Naive B cell (primary cell): ENCODE measurements around the gene ESD. TPM values are rescaled to one million over a fixed set of nuclear protein-coding genes. Genes with fewer than 3 reads are reported as not detected.
"Not testable (repeated sequence)": the region's sequence is repeated elsewhere in the genome, so short reads cannot be mapped to it uniquely, and the experiment has no call there.

Experiments used
- ATAC-seq, 2 donors: fragments of 150-1000 bp; cut with Tn5 transposase; 2 replicates each; pipeline ENCODE4 v1.10.0; 2021; ENCODE audit warnings: low read depth in 2 of 2, mild to moderate bottlenecking in 2 of 2, moderate library complexity in 2 of 2
- DNase-seq: peaks from one replicate; pipeline ENCODE4 v3.0.0; 2022
- H3K27ac Mint-ChIP-seq, 6 donors: one replicate each; pipeline ENCODE4 v1.8.0; 2020 to 2022; ENCODE audit warnings: mild to moderate bottlenecking in 6 of 6, mixed read lengths in 6 of 6, moderate library complexity in 5 of 6, inconsistent platforms in 2 of 6
- H3K27me3 Mint-ChIP-seq, 3 donors: one replicate each; pipeline ENCODE4 v1.8.0; 2021 to 2022; ENCODE audit warnings: mixed read lengths in 3 of 3, mild to moderate bottlenecking in 1 of 3
- H3K36me3 Mint-ChIP-seq, 2 donors: one replicate each; pipeline ENCODE4 v1.8.0; 2020 to 2022; ENCODE audit warnings: mixed read lengths in 2 of 2, inconsistent platforms in 1 of 2, mild to moderate bottlenecking in 1 of 2
- H3K4me1 Mint-ChIP-seq, 3 donors: one replicate each; pipeline ENCODE4 v1.8.0; 2020 to 2022; ENCODE audit warnings: mixed read lengths in 3 of 3, inconsistent platforms in 1 of 3, mild to moderate bottlenecking in 1 of 3, moderate library complexity in 1 of 3
- H3K4me3 Mint-ChIP-seq, 8 donors: one replicate each; pipeline ENCODE4 v1.8.0; 2020 to 2022; ENCODE audit warnings: mild to moderate bottlenecking in 8 of 8, mixed read lengths in 8 of 8, moderate library complexity in 8 of 8, inconsistent platforms in 2 of 8
- H3K9me3 Mint-ChIP-seq, 7 donors: one replicate each; pipeline ENCODE4 v1.8.0; 2020 to 2022; ENCODE audit warnings: mixed read lengths in 7 of 7, mild to moderate bottlenecking in 5 of 7, inconsistent platforms in 2 of 7, moderate library complexity in 1 of 7
- polyA plus RNA-seq, 6 donors: library from polyadenylated mRNA; unstranded; fragments of 300-500 nt; fragmentation: Illumina TruSeq; gene quantifications; one replicate each; pipeline ENCODE4 v1.2.3, GENCODE V29; 2021; ENCODE audit warnings: low read depth in 6 of 6

Gene ESD
- polyA plus RNA-seq, 6 donors from 2014 or later = 96.9 to 178 (median 154) TPM

- Mint-ChIP-seq H3K9me3 (no peaks in the 10 kb centered on the region), H3K36me3 (peaks cover 34 to 47% of the 10 kb centered on the region in 2 donors), H3K27me3 (no peaks in the 10 kb centered on the region), H3K4me1 (no peaks in the 10 kb centered on the region), H3K4me3 (no peak overlapping the region), H3K27ac (no peak overlapping the region)
- DNase-seq (no peak), ATAC-seq (no peak)
Measured at GRCh38 chr13:46775385-46776107, 21.4 kb downstream of the ESD start.

GRCh38 chr13:46773541-46773940 lies 23.4 kb downstream of the ESD start:
- no peak overlapping the region for H3K4me3 Mint-ChIP-seq
- H3K27ac Mint-ChIP-seq = no peak overlapping the region
- H3K4me1 Mint-ChIP-seq = no peaks in the 10 kb centered on the region
- H3K27me3 Mint-ChIP-seq = no peaks in the 10 kb centered on the region
- ATAC-seq (no peak), DNase-seq (no peak)
- peaks cover 0 to 3% (median 0%) of the 10 kb centered on the region in 7 donors for H3K9me3 Mint-ChIP-seq
- peaks cover 43 to 45% of the 10 kb centered on the region in 2 donors for H3K36me3 Mint-ChIP-seq

GRCh38 chr13:46771693-46772092 lies 25.3 kb downstream of the ESD start:
- Mint-ChIP-seq H3K9me3 (peaks cover 0 to 3% (median 0%) of the 10 kb centered on the region in 7 donors), H3K36me3 (peaks cover 34 to 45% of the 10 kb centered on the region in 2 donors), H3K4me3 (no peak overlapping the region), H3K4me1 (no peaks in the 10 kb centered on the region), H3K27ac (no peak overlapping the region), H3K27me3 (no peaks in the 10 kb centered on the region)
- DNase-seq (no peak), ATAC-seq (no peak)

GRCh38 chr13:46769925-46770324 lies 27.0 kb downstream of the ESD start:
- H3K36me3 Mint-ChIP-seq = peaks cover 34 to 36% of the 10 kb centered on the region in 2 donors
- not testable (repeated sequence) for H3K27me3 Mint-ChIP-seq, H3K4me3 Mint-ChIP-seq, H3K27ac Mint-ChIP-seq, DNase-seq, H3K4me1 Mint-ChIP-seq, H3K9me3 Mint-ChIP-seq, ATAC-seq

GRCh38 chr13:46761866-46762265 lies 35.1 kb downstream of the ESD start:
- no peaks in the 10 kb centered on the region for H3K9me3 Mint-ChIP-seq
- H3K27ac Mint-ChIP-seq = peak overlapping the region in 1 of 6 donors; percentile 22

GRCh38 chr13:46761174-46761573 lies 35.8 kb downstream of the ESD start:
- Mint-ChIP-seq H3K36me3 (no peaks in the 10 kb centered on the region), H3K4me3 (no peak overlapping the region), H3K27me3 (peaks cover 0 to 14% (median 8%) of the 10 kb centered on the region in 3 donors), H3K4me1 (peaks cover 12 to 24% (median 16%) of the 10 kb centered on the region in 3 donors), H3K9me3 (no peaks in the 10 kb centered on the region), H3K27ac (no peak overlapping the region)
- DNase-seq = no peak
- ATAC-seq = no peak

More at GRCh38 chr13:46761866-46762265, 35.1 kb downstream of the ESD start:
- Mint-ChIP-seq H3K36me3 (no peaks in the 10 kb centered on the region), H3K4me3 (no peak overlapping the region), H3K27me3 (peaks cover 0 to 14% (median 8%) of the 10 kb centered on the region in 3 donors), H3K4me1 (peaks cover 9 to 22% (median 14%) of the 10 kb centered on the region in 3 donors)
- ATAC-seq = no peak
- no peak for DNase-seq

GRCh38 chr13:46759846-46760245 lies 37.1 kb downstream of the ESD start:
- peak overlapping the region in 1 of 6 donors; percentile 22 for H3K27ac Mint-ChIP-seq
- no peak for ATAC-seq
- no peak for DNase-seq
- no peaks in the 10 kb centered on the region for H3K36me3 Mint-ChIP-seq
- H3K27me3 Mint-ChIP-seq = peaks cover 0 to 14% (median 8%) of the 10 kb centered on the region in 3 donors
- no peaks in the 10 kb centered on the region for H3K9me3 Mint-ChIP-seq
- no peak overlapping the region for H3K4me3 Mint-ChIP-seq
- H3K4me1 Mint-ChIP-seq = peaks cover 12 to 24% (median 16%) of the 10 kb centered on the region in 3 donors

- Mint-ChIP-seq H3K27ac (peak overlapping the region in 3 of 6 donors; percentile 33 to 85 (median 60)), H3K27me3 (peaks cover 0 to 14% (median 8%) of the 10 kb centered on the region in 3 donors), H3K36me3 (no peaks in the 10 kb centered on the region), H3K9me3 (no peaks in the 10 kb centered on the region), H3K4me1 (peaks cover 12 to 32% (median 16%) of the 10 kb centered on the region in 3 donors), H3K4me3 (no peak overlapping the region)
- DNase-seq (no peak), ATAC-seq (no peak)
Measured at GRCh38 chr13:46757640-46758039, 39.3 kb downstream of the ESD start.

GRCh38 chr13:46756977-46757376 lies 40.0 kb downstream of the ESD start:
- H3K9me3 Mint-ChIP-seq = no peaks in the 10 kb centered on the region

GRCh38 chr13:46755508-46755907 lies 41.5 kb downstream of the ESD start:
- Mint-ChIP-seq H3K27me3 (peaks cover 0 to 14% (median 0%) of the 10 kb centered on the region in 3 donors), H3K4me1 (peaks cover 24 to 45% (median 32%) of the 10 kb centered on the region in 3 donors)
- not testable (repeated sequence) for ATAC-seq, DNase-seq, H3K36me3 Mint-ChIP-seq, H3K27ac Mint-ChIP-seq, H3K9me3 Mint-ChIP-seq, H3K4me3 Mint-ChIP-seq

More at GRCh38 chr13:46756977-46757376, 40.0 kb downstream of the ESD start:
- ATAC-seq (peak; percentile 80 to 86), DNase-seq (peak; percentile 1)
- H3K27ac Mint-ChIP-seq = peak overlapping the region in 2 of 6 donors; percentile 74 to 80
- peaks cover 0 to 14% (median 8%) of the 10 kb centered on the region in 3 donors for H3K27me3 Mint-ChIP-seq
- H3K36me3 Mint-ChIP-seq = no peaks in the 10 kb centered on the region
- H3K4me3 Mint-ChIP-seq = peak overlapping the region in 2 of 8 donors; percentile 2 to 6
- peaks cover 16 to 37% (median 21%) of the 10 kb centered on the region in 3 donors for H3K4me1 Mint-ChIP-seq

- peak overlapping the region in 3 of 6 donors; percentile 4 to 42 (median 22) for H3K27ac Mint-ChIP-seq
- H3K4me1 Mint-ChIP-seq = peaks cover 24 to 45% (median 32%) of the 10 kb centered on the region in 3 donors
- peaks cover 0 to 12% of the 10 kb centered on the region in 2 donors for H3K36me3 Mint-ChIP-seq
- H3K27me3 Mint-ChIP-seq = peaks cover 0 to 9% (median 0%) of the 10 kb centered on the region in 3 donors
- H3K4me3 Mint-ChIP-seq = no peak overlapping the region
- no peak for DNase-seq
- H3K9me3 Mint-ChIP-seq = no peaks in the 10 kb centered on the region
- no peak for ATAC-seq
Measured at GRCh38 chr13:46754812-46755211, 42.1 kb downstream of the ESD start.

- Mint-ChIP-seq H3K4me1 (peaks cover 24 to 44% (median 32%) of the 10 kb centered on the region in 3 donors), H3K9me3 (no peaks in the 10 kb centered on the region), H3K27me3 (peaks cover 0 to 9% (median 0%) of the 10 kb centered on the region in 3 donors), H3K27ac (peak overlapping the region in 1 of 6 donors; percentile 13), H3K4me3 (no peak overlapping the region), H3K36me3 (peaks cover 0 to 15% of the 10 kb centered on the region in 2 donors)
- DNase-seq (no peak), ATAC-seq (no peak)
Measured at GRCh38 chr13:46753917-46754316, 43.0 kb downstream of the ESD start.

GRCh38 chr13:46753137-46753536 lies 43.8 kb downstream of the ESD start:
- H3K4me1 Mint-ChIP-seq = peaks cover 24 to 36% (median 31%) of the 10 kb centered on the region in 3 donors

More at GRCh38 chr13:46753137-46753536, 43.8 kb downstream of the ESD start:
- no peak for ATAC-seq
- no peak for DNase-seq
- Mint-ChIP-seq H3K9me3 (no peaks in the 10 kb centered on the region), H3K36me3 (peaks cover 0 to 23% of the 10 kb centered on the region in 2 donors), H3K27me3 (peaks cover 0 to 7% (median 0%) of the 10 kb centered on the region in 3 donors), H3K4me3 (no peak overlapping the region), H3K27ac (no peak overlapping the region)
